Measurements from ENCODE around the gene NEK1.

- no peak for TF ChIP-seq CTCF (IDR thresholded peaks at IDR 0.05)
- no peak for TF ChIP-seq POLR2A (IDR thresholded peaks at IDR 0.05)
Measured at GRCh38 chr4:169506903-169507302, 105.5 kb downstream of the NEK1 start.
